Activated CD8-positive, alpha-beta T cell treated with anti-CD3 and anti-CD28 coated beads for 36 hours (primary cell): ENCODE results near the gene DCP1B. TPM values are rescaled to one million over a fixed set of nuclear protein-coding genes. Genes with fewer than 3 reads are reported as not detected.

Source experiments
- ATAC-seq: fragments of 200-7000 bp; cut with Tn5 transposase; one replicate; pipeline ENCODE4 v1.10.0; 2021; ENCODE audit warnings: mild to moderate bottlenecking, moderate library complexity
- CTCF ChIA-PET: fragments of 350-600 bp; sonication (Branson Sonifier 250); formaldehyde crosslinking; loops from one replicate; lab custom pipeline; 2021; ENCODE audit warnings: antibody characterized with exemption; lab: Charles Lee
- POLR2A ChIA-PET: fragments of 350-600 bp; sonication (Branson Sonifier 250); formaldehyde crosslinking; loops from one replicate; lab custom pipeline; 2021; ENCODE audit warnings: antibody characterized with exemption; lab: Charles Lee
- DNase-seq: peaks from one replicate; pipeline ENCODE4 v3.0.0-alpha.2; 2020
- H3K27ac Mint-ChIP-seq: one replicate; pipeline ENCODE4 v1.8.0; 2021; ENCODE audit warnings: mild to moderate bottlenecking, mixed read lengths
- H3K27me3 Mint-ChIP-seq: one replicate; pipeline ENCODE4 v1.8.0; 2021; ENCODE audit warnings: mixed read lengths
- H3K36me3 Mint-ChIP-seq: one replicate; pipeline ENCODE4 v1.8.0; 2021; ENCODE audit warnings: low read depth, mixed read lengths
- H3K4me1 Mint-ChIP-seq: one replicate; pipeline ENCODE4 v1.8.0; 2021; ENCODE audit warnings: low read depth, mixed read lengths
- H3K4me3 Mint-ChIP-seq: one replicate; pipeline ENCODE4 v1.8.0; 2021; ENCODE audit warnings: mild to moderate bottlenecking, moderate library complexity, mixed read lengths
- H3K9me3 Mint-ChIP-seq: one replicate; pipeline ENCODE4 v1.8.0; 2021; ENCODE audit warnings: mixed read lengths
- intact Hi-C: fragments of 100-400 bp; cut with micrococcal nuclease; formaldehyde crosslinking; loops from one replicate; pipeline ENCODE4 v1.10.0; 2022
- total RNA-seq, 2 experiments: library from RNA; stranded (reverse); gene quantifications; one replicate each; pipeline ENCODE4 v1.2.3, GENCODE V29; 2021
- TF ChIP-seq, protein P1 (sequence below): fragments of 200-600 bp; IDR thresholded peaks from one replicate; pipeline ENCODE4 v1.8.0; 2022; ENCODE audit warnings: antibody characterized with exemption, mild to moderate bottlenecking

Gene DCP1B
- total RNA-seq, 2 experiments from 2014 or later = 14.2 to 15.7 TPM

- TF ChIP-seq, protein P1, sequence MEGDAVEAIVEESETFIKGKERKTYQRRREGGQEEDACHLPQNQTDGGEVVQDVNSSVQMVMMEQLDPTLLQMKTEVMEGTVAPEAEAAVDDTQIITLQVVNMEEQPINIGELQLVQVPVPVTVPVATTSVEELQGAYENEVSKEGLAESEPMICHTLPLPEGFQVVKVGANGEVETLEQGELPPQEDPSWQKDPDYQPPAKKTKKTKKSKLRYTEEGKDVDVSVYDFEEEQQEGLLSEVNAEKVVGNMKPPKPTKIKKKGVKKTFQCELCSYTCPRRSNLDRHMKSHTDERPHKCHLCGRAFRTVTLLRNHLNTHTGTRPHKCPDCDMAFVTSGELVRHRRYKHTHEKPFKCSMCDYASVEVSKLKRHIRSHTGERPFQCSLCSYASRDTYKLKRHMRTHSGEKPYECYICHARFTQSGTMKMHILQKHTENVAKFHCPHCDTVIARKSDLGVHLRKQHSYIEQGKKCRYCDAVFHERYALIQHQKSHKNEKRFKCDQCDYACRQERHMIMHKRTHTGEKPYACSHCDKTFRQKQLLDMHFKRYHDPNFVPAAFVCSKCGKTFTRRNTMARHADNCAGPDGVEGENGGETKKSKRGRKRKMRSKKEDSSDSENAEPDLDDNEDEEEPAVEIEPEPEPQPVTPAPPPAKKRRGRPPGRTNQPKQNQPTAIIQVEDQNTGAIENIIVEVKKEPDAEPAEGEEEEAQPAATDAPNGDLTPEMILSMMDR = no peak
- no peak overlapping the region for H3K27ac Mint-ChIP-seq
- H3K4me1 Mint-ChIP-seq = peaks cover 10% of the 10 kb centered on the region
- intact Hi-C loops = no loop called here
- no peaks in the 10 kb centered on the region for H3K36me3 Mint-ChIP-seq
- DNase-seq (no peak), ATAC-seq (no peak)
- ChIA-PET CTCF (interaction anchor here (1.1 to 1.3 kb wide), 2 partner anchors 17 to 258 kb away, joined by 3 to 4 read pairs; no protein-coding TSS in a partner anchor), POLR2A (no interaction called here)
- H3K4me3 Mint-ChIP-seq = no peak overlapping the region
- no peaks in the 10 kb centered on the region for H3K9me3 Mint-ChIP-seq
- peaks cover 53% of the 10 kb centered on the region for H3K27me3 Mint-ChIP-seq
Observed at GRCh38 chr12:2049604-2050540, 45.6 kb upstream of the DCP1B start.

DNA sequence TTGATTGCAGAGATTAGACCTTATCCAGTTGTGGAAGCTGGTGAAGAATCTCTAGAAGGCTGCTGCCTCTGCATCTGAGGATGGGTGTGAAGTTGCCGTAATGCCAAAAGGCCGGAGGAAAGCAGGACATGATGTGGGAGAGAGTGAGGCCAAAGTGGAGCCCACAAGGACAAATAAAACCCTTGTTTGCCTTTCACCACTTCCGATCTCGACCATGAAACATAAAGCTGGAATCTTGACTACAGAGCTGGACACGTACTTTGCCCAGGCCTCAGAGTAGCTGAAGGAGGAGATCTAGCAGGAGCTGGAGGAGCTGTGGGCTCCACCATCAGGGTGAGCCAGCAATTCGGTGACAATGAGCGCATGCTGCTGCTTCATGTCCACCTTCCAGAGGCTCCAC, 43.5 kb upstream of the DCP1B start:
- H3K9me3 Mint-ChIP-seq = no peaks in the 10 kb centered on the region
- intact Hi-C loops = no loop called here
- ChIA-PET POLR2A (interaction anchor here (0.9 kb wide), 1 partner anchor 15 kb away, joined by 3 read pairs; no protein-coding TSS in a partner anchor), CTCF (interaction anchor here (1.5 kb wide), 1 partner anchor 13 kb away, joined by 5 read pairs; no protein-coding TSS in a partner anchor)
- DNase-seq (no peak), ATAC-seq (no peak)
- H3K36me3 Mint-ChIP-seq = no peaks in the 10 kb centered on the region
- peaks cover 47% of the 10 kb centered on the region for H3K27me3 Mint-ChIP-seq
- TF ChIP-seq, protein P1 = no peak
- H3K4me1 Mint-ChIP-seq = no peaks in the 10 kb centered on the region
- H3K27ac Mint-ChIP-seq = no peak overlapping the region
- H3K4me3 Mint-ChIP-seq = no peak overlapping the region

- H3K9me3 Mint-ChIP-seq = no peaks in the 10 kb centered on the region
- no peaks in the 10 kb centered on the region for H3K36me3 Mint-ChIP-seq
- H3K27ac Mint-ChIP-seq = no peak overlapping the region
- TF ChIP-seq, protein P1 = no peak
- POLR2A ChIA-PET = interaction anchor here (1.4 kb wide), 1 partner anchor 9 kb away, joined by 3 read pairs; no protein-coding TSS in a partner anchor
- no peaks in the 10 kb centered on the region for H3K4me1 Mint-ChIP-seq
- H3K27me3 Mint-ChIP-seq = peaks cover 48% of the 10 kb centered on the region
- intact Hi-C loops = no loop called here
- DNase-seq = no peak
- no peak overlapping the region for H3K4me3 Mint-ChIP-seq
- no peak for ATAC-seq
- CTCF ChIA-PET = interaction anchor here (1.5 kb wide), 1 partner anchor 13 kb away, joined by 5 read pairs; no protein-coding TSS in a partner anchor
Observed at GRCh38 chr12:2046957-2047356, 42.7 kb upstream of the DCP1B start.

DNA sequence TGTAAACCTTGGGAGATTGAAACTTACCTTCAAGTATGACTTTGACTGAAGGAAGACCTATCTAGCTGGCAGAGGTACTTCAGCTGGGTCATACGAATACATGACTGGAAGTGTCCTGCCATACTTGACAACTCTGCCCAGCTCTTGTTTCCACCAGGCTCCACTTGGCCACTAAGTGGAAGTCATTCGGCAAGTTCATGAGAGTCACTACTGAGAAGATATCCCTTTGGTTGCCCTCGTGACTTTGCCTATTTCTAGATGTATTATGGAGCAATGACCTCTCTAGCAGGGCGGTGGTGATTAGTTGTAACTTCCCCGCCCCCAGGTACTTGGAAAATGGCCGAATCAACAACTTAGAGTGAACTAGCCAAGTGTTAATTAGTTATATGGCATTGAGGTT, 39.9 kb upstream of the DCP1B start:
- CTCF ChIA-PET = interaction anchor here (1.3 kb wide), 1 partner anchor 10 kb away, joined by 4 read pairs; no protein-coding TSS in a partner anchor
- intact Hi-C loops = no loop called here
- POLR2A ChIA-PET = no interaction called here
- TF ChIP-seq, protein P1 = no peak
- H3K4me3 Mint-ChIP-seq = no peak overlapping the region
- H3K9me3 Mint-ChIP-seq = no peaks in the 10 kb centered on the region
- no peak for ATAC-seq
- H3K27me3 Mint-ChIP-seq = peaks cover 33% of the 10 kb centered on the region
- H3K36me3 Mint-ChIP-seq = no peaks in the 10 kb centered on the region
- H3K4me1 Mint-ChIP-seq = no peaks in the 10 kb centered on the region
- DNase-seq = no peak
- H3K27ac Mint-ChIP-seq = no peak overlapping the region

DNA sequence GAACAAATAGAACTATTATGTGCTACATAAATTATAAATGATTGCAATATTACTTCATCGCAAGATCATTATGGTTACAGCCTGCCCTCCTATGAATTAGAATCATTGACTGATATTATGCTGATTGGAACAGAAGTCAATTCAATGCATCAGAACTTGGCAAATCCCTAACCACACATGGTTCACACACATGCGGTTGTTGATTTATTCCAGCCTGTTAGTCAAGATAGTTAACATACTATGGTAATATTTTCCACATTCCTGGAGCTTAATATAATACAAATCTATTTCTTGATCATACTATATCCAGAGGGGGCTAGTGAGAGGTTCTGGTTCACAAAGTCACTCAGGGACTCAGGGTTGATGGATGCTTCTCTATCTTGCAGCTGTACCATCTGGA, 38.8 kb upstream of the DCP1B start:
- ATAC-seq (no peak), DNase-seq (no peak)
- ChIA-PET CTCF (interaction anchor here (1.3 to 1.4 kb wide), 2 partner anchors 8 to 35 kb away, joined by 3 to 4 read pairs; no protein-coding TSS in a partner anchor), POLR2A (no interaction called here)
- intact Hi-C loops = no loop called here
- TF ChIP-seq, protein P1 = no peak
- Mint-ChIP-seq H3K4me3 (no peak overlapping the region), H3K9me3 (no peaks in the 10 kb centered on the region), H3K4me1 (no peaks in the 10 kb centered on the region), H3K36me3 (no peaks in the 10 kb centered on the region), H3K27ac (no peak overlapping the region), H3K27me3 (peaks cover 24% of the 10 kb centered on the region)
